Activated T-helper 2 cell treated with anti-CD3 and anti-CD28 coated beads, Interferon-gamma antibody, Interleukin-2, Interleukin-4, amounts not matched to agents 10 μg/mL and 5 μg/mL and 100 μg/mL, durations not matched to agents 14 hours and 24 hours and 36 hours (primary cell): ENCODE results near the gene PROX1. TPM values are rescaled to one million over a fixed set of nuclear protein-coding genes. Genes with fewer than 3 reads are reported as not detected.

Experiments used
- DNase-seq: peaks from one replicate; pipeline ENCODE4 v3.0.0; 2021; ENCODE audit warnings: low spot score
- H3K27ac Mint-ChIP-seq: one replicate; pipeline ENCODE4 v1.8.0; 2021; ENCODE audit warnings: mixed read lengths
- H3K27me3 Mint-ChIP-seq: one replicate; pipeline ENCODE4 v1.8.0; 2021; ENCODE audit warnings: low read depth, mixed read lengths
- H3K36me3 Mint-ChIP-seq: one replicate; pipeline ENCODE4 v1.8.0; 2021; ENCODE audit warnings: low read depth, mixed read lengths
- H3K4me1 Mint-ChIP-seq: one replicate; pipeline ENCODE4 v1.8.0; 2021; ENCODE audit warnings: low read depth, mixed read lengths
- H3K4me3 Mint-ChIP-seq: one replicate; pipeline ENCODE4 v1.8.0; 2021; ENCODE audit warnings: low read depth, mild to moderate bottlenecking, moderate library complexity, mixed read lengths
- H3K9me3 Mint-ChIP-seq: one replicate; pipeline ENCODE4 v1.8.0; 2021; ENCODE audit warnings: mixed read lengths
- intact Hi-C: fragments of 100-400 bp; cut with micrococcal nuclease; formaldehyde crosslinking; loops from one replicate; pipeline ENCODE4 v1.15.1; 2023
- total RNA-seq: library from RNA; stranded (reverse); gene quantifications from 2 replicates; pipeline ENCODE4 v1.2.3, GENCODE V29; 2022

Gene PROX1
- total RNA-seq, 1 donor from 2014 or later: not detected

GRCh38 chr1:213968146-213968825 is 19.5 kb upstream of the PROX1 start:
- H3K27ac Mint-ChIP-seq: no peak overlapping the region
- H3K36me3 Mint-ChIP-seq: no peaks in the 10 kb centered on the region
- DNase-seq: no peak
- no peaks in the 10 kb centered on the region for H3K9me3 Mint-ChIP-seq
- H3K4me1 Mint-ChIP-seq: no peaks in the 10 kb centered on the region
- H3K27me3 Mint-ChIP-seq: peaks cover 16% of the 10 kb centered on the region
- no peak overlapping the region for H3K4me3 Mint-ChIP-seq
- intact Hi-C loops: no loop called here

GRCh38 chr1:213969958-213970555 is 17.7 kb upstream of the PROX1 start:
- H3K9me3 Mint-ChIP-seq: no peaks in the 10 kb centered on the region
- H3K27me3 Mint-ChIP-seq: peaks cover 14% of the 10 kb centered on the region
- DNase-seq: no peak
- intact Hi-C loops: no loop called here
- H3K27ac Mint-ChIP-seq: no peak overlapping the region
- no peak overlapping the region for H3K4me3 Mint-ChIP-seq
- H3K4me1 Mint-ChIP-seq: no peaks in the 10 kb centered on the region
- no peaks in the 10 kb centered on the region for H3K36me3 Mint-ChIP-seq

DNA sequence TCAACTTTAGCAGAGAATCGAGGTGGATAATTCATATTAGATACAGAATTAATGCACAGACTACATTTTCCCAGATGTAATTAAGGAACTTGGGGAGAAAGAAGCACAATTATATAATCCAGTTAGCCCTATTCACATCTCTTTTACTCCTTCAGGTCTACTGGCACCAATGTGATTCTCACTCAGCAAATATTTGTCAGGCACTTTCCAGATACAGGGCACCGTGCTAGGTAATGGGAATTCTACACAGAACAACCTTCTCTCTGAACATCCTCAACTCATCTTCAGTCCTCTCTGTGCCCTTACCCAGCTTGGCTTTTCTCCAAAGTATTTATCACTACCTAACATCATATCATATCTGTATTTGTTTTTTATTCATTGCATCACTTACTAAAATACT is 15.6 kb upstream of the PROX1 start:
- H3K4me1 Mint-ChIP-seq: no peaks in the 10 kb centered on the region
- H3K27me3 Mint-ChIP-seq: peaks cover 28% of the 10 kb centered on the region
- no peak for DNase-seq
- no peak overlapping the region for H3K27ac Mint-ChIP-seq
- intact Hi-C loops: no loop called here
- no peaks in the 10 kb centered on the region for H3K9me3 Mint-ChIP-seq
- H3K36me3 Mint-ChIP-seq: no peaks in the 10 kb centered on the region
- no peak overlapping the region for H3K4me3 Mint-ChIP-seq

DNA sequence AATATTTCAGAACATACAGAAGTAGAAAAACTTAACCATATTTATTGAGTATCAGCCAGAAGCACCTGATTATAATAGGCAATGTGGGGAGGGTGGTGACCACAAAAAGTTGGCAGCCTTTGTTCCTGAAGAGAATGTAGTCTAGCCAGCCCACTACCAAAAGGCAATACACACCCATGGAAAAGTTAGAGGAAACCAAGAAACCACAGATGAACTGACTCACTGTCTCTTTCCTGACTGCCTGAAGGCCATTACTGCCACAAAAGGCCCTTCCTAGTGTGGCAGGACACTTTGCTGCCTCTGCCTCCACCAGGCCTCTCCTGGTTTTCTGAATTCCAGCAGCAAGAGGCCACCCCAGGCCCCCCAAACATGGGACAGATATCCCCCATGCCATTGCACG is 14.6 kb upstream of the PROX1 start:
- H3K4me1 Mint-ChIP-seq: no peaks in the 10 kb centered on the region
- peaks cover 36% of the 10 kb centered on the region for H3K27me3 Mint-ChIP-seq
- intact Hi-C loops: no loop called here
- H3K9me3 Mint-ChIP-seq: no peaks in the 10 kb centered on the region
- no peaks in the 10 kb centered on the region for H3K36me3 Mint-ChIP-seq
- H3K4me3 Mint-ChIP-seq: no peak overlapping the region
- no peak for DNase-seq
- no peak overlapping the region for H3K27ac Mint-ChIP-seq

DNA sequence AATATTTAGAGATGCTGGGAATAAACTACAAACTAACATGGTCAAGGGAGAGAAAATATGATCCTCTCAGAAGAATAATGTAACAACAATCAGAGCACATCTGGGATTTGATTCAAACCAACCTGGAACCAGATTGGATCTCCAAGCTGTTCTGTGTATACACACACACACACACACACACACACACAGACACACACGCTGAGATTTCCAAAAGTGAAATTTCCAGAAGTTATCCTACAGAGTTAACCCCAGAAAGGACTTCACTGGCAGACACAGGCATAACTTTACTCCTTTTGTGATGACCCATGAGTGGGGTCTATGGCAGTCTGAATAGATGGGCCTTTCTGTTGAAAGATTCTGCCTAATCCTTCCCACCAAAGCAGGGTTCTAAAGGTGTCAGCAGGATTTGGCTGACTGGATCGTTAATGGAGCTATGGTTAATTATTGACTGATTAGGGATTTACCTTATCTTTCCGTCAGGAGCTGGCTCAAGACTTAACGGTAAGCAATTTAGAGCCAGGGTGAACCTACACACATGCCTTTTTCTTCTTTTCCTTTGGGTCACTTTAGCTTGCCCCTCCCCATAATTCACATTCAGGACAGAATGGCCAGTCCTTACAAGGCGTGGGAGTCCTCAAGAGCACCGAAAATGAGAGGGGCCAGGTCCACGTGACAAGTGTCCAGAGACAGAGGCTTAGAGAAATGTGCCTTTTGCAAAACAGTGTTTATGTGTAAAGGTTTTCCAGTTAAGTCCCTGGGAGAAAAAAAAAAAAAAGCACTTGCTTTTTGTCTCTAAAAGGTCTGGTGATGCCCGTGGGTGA is 10.9 kb upstream of the PROX1 start:
- no peak overlapping the region for H3K27ac Mint-ChIP-seq
- peaks cover 61% of the 10 kb centered on the region for H3K27me3 Mint-ChIP-seq
- H3K36me3 Mint-ChIP-seq: no peaks in the 10 kb centered on the region
- no peaks in the 10 kb centered on the region for H3K9me3 Mint-ChIP-seq
- H3K4me3 Mint-ChIP-seq: no peak overlapping the region
- no peak for DNase-seq
- no peaks in the 10 kb centered on the region for H3K4me1 Mint-ChIP-seq
- intact Hi-C loops: no loop called here

- H3K9me3 Mint-ChIP-seq: no peaks in the 10 kb centered on the region
- H3K27me3 Mint-ChIP-seq: peaks cover 67% of the 10 kb centered on the region
- H3K27ac Mint-ChIP-seq: no peak overlapping the region
- intact Hi-C loops: no loop called here
- no peak for DNase-seq
- H3K4me3 Mint-ChIP-seq: no peak overlapping the region
- H3K4me1 Mint-ChIP-seq: no peaks in the 10 kb centered on the region
- no peaks in the 10 kb centered on the region for H3K36me3 Mint-ChIP-seq
Measured at GRCh38 chr1:213977486-213977842, 10.3 kb upstream of the PROX1 start.

DNA sequence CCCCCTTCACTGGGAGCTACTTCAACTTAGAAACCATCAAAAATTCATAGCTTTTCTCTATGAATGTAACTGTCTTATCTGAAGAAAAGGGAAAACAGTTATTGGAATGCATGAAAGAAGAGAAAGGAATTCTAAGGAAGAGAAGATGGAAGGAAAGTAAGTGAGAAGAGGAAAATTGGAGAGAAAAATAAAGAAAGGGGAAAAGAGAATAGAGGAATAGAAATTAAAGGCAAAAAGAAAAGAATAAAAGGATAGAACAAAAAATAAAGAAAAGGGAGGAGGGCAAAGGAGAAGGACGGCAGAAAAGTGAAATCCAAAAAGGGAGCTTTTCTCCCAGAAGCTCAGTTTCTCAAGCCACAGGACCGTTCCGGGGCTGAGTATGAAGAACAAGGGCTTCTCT is 9.9 kb upstream of the PROX1 start:
- no peak for DNase-seq
- no peak overlapping the region for H3K27ac Mint-ChIP-seq
- H3K4me1 Mint-ChIP-seq: no peaks in the 10 kb centered on the region
- H3K36me3 Mint-ChIP-seq: no peaks in the 10 kb centered on the region
- intact Hi-C loops: no loop called here
- no peak overlapping the region for H3K4me3 Mint-ChIP-seq
- H3K9me3 Mint-ChIP-seq: no peaks in the 10 kb centered on the region
- peaks cover 67% of the 10 kb centered on the region for H3K27me3 Mint-ChIP-seq

DNA sequence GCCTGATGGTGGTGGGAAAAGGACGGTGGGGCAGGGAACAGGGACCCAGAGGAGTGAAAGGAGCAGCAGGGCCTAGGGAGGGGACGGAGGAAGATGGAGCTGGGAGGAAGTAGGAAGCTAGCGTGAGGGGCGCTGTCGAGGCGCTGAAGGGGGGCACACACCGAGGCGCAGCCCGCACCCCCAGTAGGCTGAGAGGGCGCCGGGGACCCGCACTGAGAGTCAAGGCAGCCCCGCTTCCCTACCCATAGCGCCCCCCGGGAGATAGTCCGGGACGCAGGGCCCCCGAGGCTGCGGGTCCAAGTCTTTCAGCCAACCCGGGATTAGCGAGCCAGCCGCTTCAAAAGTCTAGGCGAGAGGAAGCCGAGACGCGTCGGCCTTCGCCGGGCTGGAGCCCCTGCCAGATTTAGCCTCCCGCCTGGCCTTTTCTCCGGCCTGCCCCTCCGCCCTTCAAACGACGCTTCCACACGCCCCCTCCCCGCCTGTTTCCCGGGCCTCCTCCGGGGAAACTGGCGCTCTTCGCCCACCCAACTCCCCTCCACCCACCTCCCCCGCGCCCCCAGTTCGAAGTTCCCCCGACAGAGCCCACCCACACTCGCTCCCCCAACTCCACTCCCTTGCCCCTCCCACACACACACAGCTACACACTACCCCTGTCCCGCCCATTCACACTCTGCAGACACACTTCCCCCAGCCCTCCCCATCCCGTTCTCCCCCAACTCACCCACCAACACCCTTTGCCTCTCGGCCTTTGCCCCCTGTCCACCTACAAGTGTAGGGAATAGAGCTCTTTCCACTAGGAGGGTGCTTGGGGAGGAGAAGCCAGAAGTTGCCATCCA is 7.8 kb upstream of the PROX1 start:
- Mint-ChIP-seq H3K27me3 (peaks cover 87% of the 10 kb centered on the region), H3K4me3 (no peak overlapping the region), H3K4me1 (no peaks in the 10 kb centered on the region), H3K36me3 (no peaks in the 10 kb centered on the region), H3K27ac (no peak overlapping the region), H3K9me3 (no peaks in the 10 kb centered on the region)
- no peak for DNase-seq
- intact Hi-C loops: no loop called here

GRCh38 chr1:213980906-213981305 is 6.9 kb upstream of the PROX1 start:
- H3K4me3 Mint-ChIP-seq: no peak overlapping the region

GRCh38 chr1:213982289-213982671 is 5.5 kb upstream of the PROX1 start:
- H3K4me1 Mint-ChIP-seq: peaks cover 10% of the 10 kb centered on the region
- H3K27ac Mint-ChIP-seq: no peak overlapping the region
- no peak for DNase-seq
- H3K4me3 Mint-ChIP-seq: no peak overlapping the region
- H3K36me3 Mint-ChIP-seq: no peaks in the 10 kb centered on the region
- intact Hi-C loops: no loop called here
- no peaks in the 10 kb centered on the region for H3K9me3 Mint-ChIP-seq
- peaks cover 91% of the 10 kb centered on the region for H3K27me3 Mint-ChIP-seq

More at GRCh38 chr1:213980906-213981305, 6.9 kb upstream of the PROX1 start:
- Mint-ChIP-seq H3K9me3 (no peaks in the 10 kb centered on the region), H3K27ac (no peak overlapping the region), H3K36me3 (no peaks in the 10 kb centered on the region), H3K4me1 (peaks cover 3% of the 10 kb centered on the region), H3K27me3 (peaks cover 90% of the 10 kb centered on the region)
- DNase-seq: no peak
- intact Hi-C loops: no loop called here

GRCh38 chr1:213982672-213983492 is 4.9 kb upstream of the PROX1 start:
- no peak overlapping the region for H3K4me3 Mint-ChIP-seq
- H3K27ac Mint-ChIP-seq: no peak overlapping the region
- intact Hi-C loops: no loop called here
- peaks cover 91% of the 10 kb centered on the region for H3K27me3 Mint-ChIP-seq
- peaks cover 13% of the 10 kb centered on the region for H3K4me1 Mint-ChIP-seq
- DNase-seq: no peak
- peaks cover 3% of the 10 kb centered on the region for H3K36me3 Mint-ChIP-seq
- H3K9me3 Mint-ChIP-seq: no peaks in the 10 kb centered on the region
